NCI-H1105 (cell line): ENCODE results near the gene CDKN3.
"Not testable (repeated sequence)": the region's sequence is repeated elsewhere in the genome, so short reads cannot be mapped to it uniquely, and the experiment has no call there.

ENCODE experiments used
- DNase-seq: peaks from one replicate; lab custom pipeline; 2025; lab: John Stamatoyannopoulos, UW

The CDKN3 gene

GRCh38 chr14:54370323-54371198 is 26.2 kb upstream of the CDKN3 start:
- no peak for DNase-seq

GRCh38 chr14:54374117-54374884 is 22.5 kb upstream of the CDKN3 start:
- DNase-seq: no peak

GRCh38 chr14:54377501-54377900 is 19.3 kb upstream of the CDKN3 start:
- no peak for DNase-seq

GRCh38 chr14:54378893-54379292 is 17.9 kb upstream of the CDKN3 start:
- DNase-seq: not testable (repeated sequence)

GRCh38 chr14:54380558-54380957 is 16.2 kb upstream of the CDKN3 start:
- not testable (repeated sequence) for DNase-seq

- no peak for DNase-seq
These were observed 15.0 kb upstream of the CDKN3 start for GRCh38 chr14:54381821-54382220.

GRCh38 chr14:54383835-54384234 is 13.0 kb upstream of the CDKN3 start:
- no peak for DNase-seq

GRCh38 chr14:54385556-54385955 is 11.3 kb upstream of the CDKN3 start:
- no peak for DNase-seq

GRCh38 chr14:54387328-54387727 is 9.5 kb upstream of the CDKN3 start:
- no peak for DNase-seq

GRCh38 chr14:54392131-54392859 is 4.5 kb upstream of the CDKN3 start:
- DNase-seq: no peak

- not testable (repeated sequence) for DNase-seq
These were observed 3.6 kb upstream of the CDKN3 start for GRCh38 chr14:54392986-54393884.

- no peak for DNase-seq
These were observed 2.2 kb upstream of the CDKN3 start for GRCh38 chr14:54394596-54394995.

- no peak for DNase-seq
These were observed 1.5 kb upstream of the CDKN3 start for GRCh38 chr14:54395284-54395683.

- no peak for DNase-seq
These were observed 1.1 kb upstream of the CDKN3 start for GRCh38 chr14:54395716-54396115.

- no peak for DNase-seq
These were observed 669 bp upstream of the CDKN3 start for GRCh38 chr14:54396183-54396492.

- no peak for DNase-seq
These were observed 2.8 kb downstream of the CDKN3 start for GRCh38 chr14:54399560-54399959.

GRCh38 chr14:54403401-54404005 is 6.7 kb downstream of the CDKN3 start:
- DNase-seq: not testable (repeated sequence)

- no peak for DNase-seq
These were observed 13.4 kb downstream of the CDKN3 start for GRCh38 chr14:54410215-54410614.

- DNase-seq: no peak
These were observed 14.6 kb downstream of the CDKN3 start for GRCh38 chr14:54411371-54411770.

- no peak for DNase-seq
These were observed 23.8 kb downstream of the CDKN3 start for GRCh38 chr14:54420478-54421142.

GRCh38 chr14:54423991-54424390 is 27.2 kb downstream of the CDKN3 start:
- no peak for DNase-seq
